H9 (cell line): ENCODE data around the gene ADSL. TPM values are rescaled to one million over a fixed set of nuclear protein-coding genes. Genes with fewer than 3 reads are reported as not detected.

Experiments used
- DNase-seq: peaks from one replicate; pipeline ENCODE4 v3.0.0-alpha.2; 2017
- H2AFZ ChIP-seq: one replicate; pipeline ENCODE4 v1.6.1; 2013; ENCODE audit warnings: mild to moderate bottlenecking, low read length, control low read depth, moderate library complexity
- H2AK5ac ChIP-seq: 2 replicates; pipeline ENCODE4 v1.6.1; 2013; ENCODE audit warnings: low read length, control low read depth, mixed read lengths; ENCODE audit not compliant: insufficient read length
- H2BK120ac ChIP-seq: one replicate; pipeline ENCODE4 v1.6.1; 2013; ENCODE audit warnings: low read depth, mild to moderate bottlenecking, low read length, control low read depth, inconsistent platforms; ENCODE audit not compliant: poor library complexity, severe bottlenecking
- H2BK12ac ChIP-seq: 2 replicates; pipeline ENCODE4 v1.6.1; 2013; ENCODE audit warnings: low read length, control low read depth, mixed read lengths, low read depth; ENCODE audit not compliant: insufficient read length
- H2BK15ac ChIP-seq: 2 replicates; pipeline ENCODE4 v1.6.1; 2013; ENCODE audit warnings: low read depth, low read length, control low read depth
- H2BK20ac ChIP-seq: one replicate; pipeline ENCODE4 v1.6.1; 2013; ENCODE audit warnings: low read depth, mild to moderate bottlenecking, low read length, control low read depth, inconsistent platforms; ENCODE audit not compliant: poor library complexity, severe bottlenecking
- H2BK5ac ChIP-seq: 2 replicates; pipeline ENCODE4 v1.6.1; 2013; ENCODE audit warnings: low read length, control low read depth, mixed read lengths; ENCODE audit not compliant: insufficient read length
- H3K14ac ChIP-seq: 2 replicates; pipeline ENCODE4 v1.6.1; 2013; ENCODE audit warnings: low read length, control low read depth; ENCODE audit not compliant: insufficient read depth
- H3K18ac ChIP-seq: 2 replicates; pipeline ENCODE4 v1.6.1; 2013; ENCODE audit warnings: low read depth, mild to moderate bottlenecking, mixed read lengths, low read length, control low read depth; ENCODE audit not compliant: insufficient read length
- H3K23ac ChIP-seq: 2 replicates; pipeline ENCODE4 v1.6.1; 2013; ENCODE audit warnings: low read length, control low read depth, mixed read lengths, low read depth; ENCODE audit not compliant: insufficient read length
- H3K23me2 ChIP-seq: 2 replicates; pipeline ENCODE4 v1.6.1; 2013; ENCODE audit warnings: low read depth, mild to moderate bottlenecking, mixed read lengths, low read length, control low read depth; ENCODE audit not compliant: insufficient read length, poor library complexity, severe bottlenecking
- H3K27ac ChIP-seq: 2 replicates; pipeline ENCODE4 v1.5.1; 2013; ENCODE audit warnings: low read length, control low read depth, mixed read lengths, low read depth; ENCODE audit not compliant: insufficient read length
- H3K27me3 ChIP-seq: 2 replicates; pipeline ENCODE4 v1.6.1; 2013; ENCODE audit warnings: low read length, control low read depth, inconsistent platforms; ENCODE audit not compliant: insufficient read depth
- H3K4ac ChIP-seq: 2 replicates; pipeline ENCODE4 v1.6.1; 2013; ENCODE audit warnings: low read depth, mild to moderate bottlenecking, control low read depth, inconsistent platforms, low read length, moderate library complexity
- H3K4me1 ChIP-seq: 2 replicates; pipeline ENCODE4 v1.6.1; 2013; ENCODE audit warnings: low read length, control low read depth, inconsistent platforms; ENCODE audit not compliant: insufficient read depth
- H3K4me2 ChIP-seq: 2 replicates; pipeline ENCODE4 v1.6.1; 2013; ENCODE audit warnings: low read length, control low read depth, mixed read lengths; ENCODE audit not compliant: insufficient read length, insufficient read depth
- H3K56ac ChIP-seq: 2 replicates; pipeline ENCODE4 v1.6.1; 2013; ENCODE audit warnings: low read depth, mild to moderate bottlenecking, mixed read lengths, low read length, control low read depth; ENCODE audit not compliant: insufficient read length
- H3K79me1 ChIP-seq: 2 replicates; pipeline ENCODE4 v1.6.1; 2013; ENCODE audit warnings: low read depth, mild to moderate bottlenecking, moderate library complexity, low read length, control low read depth, inconsistent platforms; ENCODE audit not compliant: insufficient read depth, poor library complexity, severe bottlenecking
- H3K79me2 ChIP-seq: 2 replicates; pipeline ENCODE4 v1.6.1; 2013; ENCODE audit warnings: low read length, control low read depth, inconsistent platforms; ENCODE audit not compliant: insufficient read depth
- H3K9ac ChIP-seq: 2 replicates; pipeline ENCODE4 v1.6.1; 2013; ENCODE audit warnings: low read length, control low read depth, mixed read lengths; ENCODE audit not compliant: insufficient read length; ENCODE audit errors: extremely low read depth
- H3K9me3 ChIP-seq: one replicate; pipeline ENCODE4 v1.6.1; 2013; ENCODE audit warnings: low read depth, low read length, inconsistent platforms; ENCODE audit not compliant: control insufficient read depth
- H3T11ph ChIP-seq: one replicate; pipeline ENCODE4 v1.6.1; 2013; ENCODE audit warnings: mild to moderate bottlenecking, low read length, control low read depth, inconsistent platforms
- H4K20me1 ChIP-seq: one replicate; pipeline ENCODE4 v1.6.1; 2013; ENCODE audit not compliant: control insufficient read depth, insufficient read length, insufficient read depth
- H4K5ac ChIP-seq: 2 replicates; pipeline ENCODE4 v1.6.1; 2013; ENCODE audit warnings: low read depth, mild to moderate bottlenecking, mixed read lengths, low read length, control low read depth; ENCODE audit not compliant: insufficient read length
- H4K8ac ChIP-seq: replicated peaks from 2 replicates; pipeline ENCODE4 v1.6.1; 2013; ENCODE audit warnings: low read length, control low read depth, mixed read lengths, low read depth; ENCODE audit not compliant: insufficient read length
- H4K91ac ChIP-seq: 2 replicates; pipeline ENCODE4 v1.6.1; 2013; ENCODE audit warnings: low read depth, mild to moderate bottlenecking, moderate library complexity, mixed read lengths, low read length, control low read depth; ENCODE audit not compliant: insufficient read length
- H3K27ac Mint-ChIP-seq, 3 experiments: 2 replicates in 2 of 3; 3 replicates in 1 of 3; pipeline ENCODE4 v1.8.0; 2020 to 2021; ENCODE audit warnings: mixed read lengths in 3 of 3, mild to moderate bottlenecking in 1 of 3, moderate library complexity in 1 of 3
- H3K27me3 Mint-ChIP-seq: 2 replicates; pipeline ENCODE4 v1.8.0; 2021; ENCODE audit warnings: low read depth, mild to moderate bottlenecking, moderate library complexity, mixed read lengths
- H3K36me3 Mint-ChIP-seq, 3 experiments: 2 replicates in 2 of 3; 3 replicates in 1 of 3; pipeline ENCODE4 v1.8.0; 2020 to 2021; ENCODE audit warnings: low read depth in 3 of 3, mixed read lengths in 3 of 3; ENCODE audit not compliant: insufficient read depth in 1 of 3
- H3K4me1 Mint-ChIP-seq, 2 experiments: 2 replicates each; pipeline ENCODE4 v1.8.0; 2020; ENCODE audit warnings: mixed read lengths in 2 of 2
- H3K4me3 Mint-ChIP-seq, 2 experiments: 2 replicates in 1 of 2; 3 replicates in 1 of 2; pipeline ENCODE4 v1.8.0; 2020 to 2021; ENCODE audit warnings: mild to moderate bottlenecking in 2 of 2, mixed read lengths in 2 of 2, moderate library complexity in 1 of 2
- H3K9me3 Mint-ChIP-seq, 2 experiments: 2 replicates in 1 of 2; 3 replicates in 1 of 2; pipeline ENCODE4 v1.8.0; 2020; ENCODE audit warnings: mild to moderate bottlenecking in 2 of 2, mixed read lengths in 2 of 2, moderate library complexity in 1 of 2
- CTCF ChIP-seq: fragments of 200-600 bp; sonication (generic); conservative IDR thresholded peaks from 3 replicates; pipeline ENCODE4 v1.8.0; 2021; ENCODE audit warnings: antibody characterized with exemption, mild to moderate bottlenecking
- WGBS: extraction: QIAGEN DNeasy Blood & Tissue Kit; methylation state at CpG from one replicate; pipeline ENCODE4 v1.1.7; 2013; ENCODE audit warnings: missing lambda C conversion rate, low lambda C conversion rate, mixed read lengths; ENCODE audit not compliant: insufficient read length; ENCODE audit errors: extremely low coverage; 5-methylcytosine and 5-hydroxymethylcytosine counted together
- total RNA-seq: library from RNA; stranded (reverse); gene quantifications from 2 replicates; pipeline ENCODE4 v1.2.1, GENCODE V29; 2021

Gene ADSL
- total RNA-seq, 1 experiment from 2014 or later: 175 TPM

- H4K91ac ChIP-seq: no peak overlapping the region
- H3K79me2 ChIP-seq: no peaks in the 10 kb centered on the region
- H4K20me1 ChIP-seq: no peaks in the 10 kb centered on the region
- TF ChIP-seq CTCF: no peak
- H3K36me3 Mint-ChIP-seq: peaks cover 63 to 87% (median 85%) of the 10 kb centered on the region in 3 experiments; a peak in 6 of 7 replicates
- H2BK20ac ChIP-seq: no peak overlapping the region
- no peak overlapping the region for H3T11ph ChIP-seq
- H2BK5ac ChIP-seq: no peak overlapping the region
- WGBS: no CpG with 5 or more reads among the region's 2 CpGs
- H3K4me3 Mint-ChIP-seq: no peak overlapping the region
- no peaks in the 10 kb centered on the region for H3K79me1 ChIP-seq
- H3K9me3 Mint-ChIP-seq: no peaks in the 10 kb centered on the region
- H2AFZ ChIP-seq: no peak overlapping the region
- no peak overlapping the region for H2BK120ac ChIP-seq
- H3K4ac ChIP-seq: no peak overlapping the region
- H2BK12ac ChIP-seq: no peak overlapping the region
- H3K23me2 ChIP-seq: peaks cover 2% of the 10 kb centered on the region
- DNase-seq: no peak
- H3K56ac ChIP-seq: no peak overlapping the region
- no peak overlapping the region for H2AK5ac ChIP-seq
- no peak overlapping the region for H3K27ac ChIP-seq
- H2BK15ac ChIP-seq: no peak overlapping the region
- H3K27ac Mint-ChIP-seq: peak overlapping the region in 1 of 3 experiments; percentile 4; a peak in 1 of 7 replicates
- no peak overlapping the region for H4K8ac ChIP-seq
- no peaks in the 10 kb centered on the region; the same call in 1 of the 2 replicates for H3K27me3 Mint-ChIP-seq
- H3K4me1 ChIP-seq: no peaks in the 10 kb centered on the region
- no peak overlapping the region for H3K4me2 ChIP-seq
- no peaks in the 10 kb centered on the region for H3K9me3 ChIP-seq
- no peak overlapping the region for H3K9ac ChIP-seq
- no peak overlapping the region for H3K18ac ChIP-seq
- no peak overlapping the region for H3K23ac ChIP-seq
- H3K27me3 ChIP-seq: no peaks in the 10 kb centered on the region
- H4K5ac ChIP-seq: no peak overlapping the region
- no peak overlapping the region for H3K14ac ChIP-seq
- peaks cover 0 to 2% of the 10 kb centered on the region in 2 experiments; a peak in 3 of 4 replicates for H3K4me1 Mint-ChIP-seq
These were observed 19.8 kb downstream of the ADSL start for GRCh38 chr22:40366068-40366467.
